ENCODE results near the gene LYRM4.
A peak's percentile ranks its signal among the peaks of the same experiment; 100 is the strongest.

LYRM4 gene

GRCh38 chr6:5271926-5272325, 11.2 kb upstream of the LYRM4 start:
- no peak overlapping the region for H3K23ac ChIP-seq (ENCODE audit: low read length in 2 of 2)
- H3K14ac ChIP-seq (ENCODE audit: low read length in 2 of 2): no peak overlapping the region
- H3K4me1 ChIP-seq (ENCODE audit: control insufficient read depth, insufficient read depth, low read depth, low read length): no peaks in the 10 kb centered on the region
- no peaks in the 10 kb centered on the region for H3K27me3 ChIP-seq (ENCODE audit: control insufficient read depth in 1 of 2, insufficient read depth in 1 of 2, low read length in 2 of 2)
- H3K9ac ChIP-seq (ENCODE audit: low read length): no peak overlapping the region
- no peak overlapping the region for H3K18ac ChIP-seq (ENCODE audit: low read depth in 1 of 2, low read length in 2 of 2)
- WGBS: 94% methylated on average over 4 of the region's 6 CpGs
- H2BK12ac ChIP-seq (ENCODE audit: low read length in 2 of 2): no peak overlapping the region
- no peak overlapping the region for H2BK15ac ChIP-seq (ENCODE audit: low read depth, poor library complexity, severe bottlenecking)
- no peak overlapping the region for H2AK5ac ChIP-seq (ENCODE audit: low read length, severe bottlenecking)
- DNase-seq: no peak
- H3K4ac ChIP-seq (ENCODE audit: low read depth in 1 of 2, low read length in 2 of 2): no peak overlapping the region
- H3K9me3 ChIP-seq (ENCODE audit: control insufficient read depth, low read length): no peaks in the 10 kb centered on the region
- no peak overlapping the region for H3K4me3 ChIP-seq (ENCODE audit: insufficient read depth in 1 of 2, low read depth in 1 of 2, low read length in 2 of 2)
- H2AFZ ChIP-seq (ENCODE audit: low read depth, low read length): no peak overlapping the region
- no peak overlapping the region for H2BK5ac ChIP-seq (ENCODE audit: low read depth, low read length, poor library complexity, severe bottlenecking)
- no peak overlapping the region for H4K91ac ChIP-seq (ENCODE audit: low read length)
- peaks cover 0 to 3% of the 10 kb centered on the region in 2 experiments for H3K36me3 ChIP-seq (ENCODE audit: control insufficient read depth in 1 of 2, insufficient read depth in 2 of 2, low read depth in 1 of 2, low read length in 2 of 2)
- H4K8ac ChIP-seq (ENCODE audit: low read length): no peak overlapping the region
- H3K27ac ChIP-seq (ENCODE audit: low read length, poor library complexity, severe bottlenecking): no peak overlapping the region
- H2BK120ac ChIP-seq (ENCODE audit: low read depth, low read length): no peak overlapping the region
- no peak overlapping the region for H3K4me2 ChIP-seq (ENCODE audit: low read length, poor library complexity, severe bottlenecking)
- H3K79me1 ChIP-seq (replicated peaks; ENCODE audit: low read length, poor library complexity, severe bottlenecking): peaks cover 22% of the 10 kb centered on the region

GRCh38 chr6:5270093-5270680, 9.4 kb upstream of the LYRM4 start:
- Histone ChIP-seq H2AK5ac (ENCODE audit: low read length, severe bottlenecking) (no peak overlapping the region), H3K4me3 (ENCODE audit: insufficient read depth in 1 of 2, low read depth in 1 of 2, low read length in 2 of 2) (no peak overlapping the region), H3K4me2 (ENCODE audit: low read length, poor library complexity, severe bottlenecking) (no peak overlapping the region), H3K9ac (ENCODE audit: low read length) (no peak overlapping the region), H4K91ac (ENCODE audit: low read length) (no peak overlapping the region), H2BK5ac (ENCODE audit: low read depth, low read length, poor library complexity, severe bottlenecking) (no peak overlapping the region), H3K4ac (ENCODE audit: low read depth in 1 of 2, low read length in 2 of 2) (no peak overlapping the region), H2BK12ac (ENCODE audit: low read length in 2 of 2) (no peak overlapping the region), H2BK15ac (ENCODE audit: low read depth, poor library complexity, severe bottlenecking) (no peak overlapping the region), H2AFZ (ENCODE audit: low read depth, low read length) (no peak overlapping the region), H3K23ac (ENCODE audit: low read length in 2 of 2) (no peak overlapping the region), H3K27me3 (ENCODE audit: control insufficient read depth in 1 of 2, insufficient read depth in 1 of 2, low read length in 2 of 2) (no peaks in the 10 kb centered on the region), H3K36me3 (ENCODE audit: control insufficient read depth in 1 of 2, insufficient read depth in 2 of 2, low read depth in 1 of 2, low read length in 2 of 2) (peaks cover 0 to 3% of the 10 kb centered on the region in 2 experiments), H4K8ac (ENCODE audit: low read length) (no peak overlapping the region), H3K9me3 (ENCODE audit: control insufficient read depth, low read length) (no peaks in the 10 kb centered on the region), H3K79me1 (replicated peaks; ENCODE audit: low read length, poor library complexity, severe bottlenecking) (peaks cover 24% of the 10 kb centered on the region), H3K18ac (ENCODE audit: low read depth in 1 of 2, low read length in 2 of 2) (no peak overlapping the region), H3K27ac (ENCODE audit: low read length, poor library complexity, severe bottlenecking) (no peak overlapping the region), H3K4me1 (ENCODE audit: control insufficient read depth, insufficient read depth, low read depth, low read length) (no peaks in the 10 kb centered on the region), H2BK120ac (ENCODE audit: low read depth, low read length) (no peak overlapping the region), H3K14ac (ENCODE audit: low read length in 2 of 2) (no peak overlapping the region)
- DNase-seq: peak; percentile 19
- 45% methylated on average over 5 of the region's 5 CpGs for WGBS

GRCh38 chr6:5266423-5266822, 5.7 kb upstream of the LYRM4 start:
- Histone ChIP-seq H4K8ac (ENCODE audit: low read length) (no peak overlapping the region), H3K27me3 (ENCODE audit: control insufficient read depth in 1 of 2, insufficient read depth in 1 of 2, low read length in 2 of 2) (no peaks in the 10 kb centered on the region), H3K9ac (ENCODE audit: low read length) (no peak overlapping the region), H3K23ac (ENCODE audit: low read length in 2 of 2) (no peak overlapping the region), H3K4me2 (ENCODE audit: low read length, poor library complexity, severe bottlenecking) (no peak overlapping the region), H3K9me3 (ENCODE audit: control insufficient read depth, low read length) (no peaks in the 10 kb centered on the region), H3K27ac (ENCODE audit: low read length, poor library complexity, severe bottlenecking) (no peak overlapping the region), H3K18ac (ENCODE audit: low read depth in 1 of 2, low read length in 2 of 2) (no peak overlapping the region), H2BK5ac (ENCODE audit: low read depth, low read length, poor library complexity, severe bottlenecking) (no peak overlapping the region), H3K79me1 (replicated peaks; ENCODE audit: low read length, poor library complexity, severe bottlenecking) (peaks cover 20% of the 10 kb centered on the region), H2AFZ (ENCODE audit: low read depth, low read length) (no peak overlapping the region), H2BK120ac (ENCODE audit: low read depth, low read length) (no peak overlapping the region), H4K91ac (ENCODE audit: low read length) (no peak overlapping the region), H2AK5ac (ENCODE audit: low read length, severe bottlenecking) (no peak overlapping the region), H3K14ac (ENCODE audit: low read length in 2 of 2) (no peak overlapping the region), H3K4ac (ENCODE audit: low read depth in 1 of 2, low read length in 2 of 2) (no peak overlapping the region), H2BK15ac (ENCODE audit: low read depth, poor library complexity, severe bottlenecking) (no peak overlapping the region), H3K4me3 (ENCODE audit: insufficient read depth in 1 of 2, low read depth in 1 of 2, low read length in 2 of 2) (no peak overlapping the region), H3K4me1 (ENCODE audit: control insufficient read depth, insufficient read depth, low read depth, low read length) (peaks cover 2% of the 10 kb centered on the region), H3K36me3 (ENCODE audit: control insufficient read depth in 1 of 2, insufficient read depth in 2 of 2, low read depth in 1 of 2, low read length in 2 of 2) (peaks cover 0 to 3% of the 10 kb centered on the region in 2 experiments), H2BK12ac (ENCODE audit: low read length in 2 of 2) (no peak overlapping the region)
- no peak for DNase-seq
- WGBS: no CpG with 5 or more reads among the region's 2 CpGs

- Histone ChIP-seq H3K23ac (ENCODE audit: low read length in 2 of 2) (no peak overlapping the region), H3K79me1 (replicated peaks; ENCODE audit: low read length, poor library complexity, severe bottlenecking) (peaks cover 36% of the 10 kb centered on the region), H3K14ac (ENCODE audit: low read length in 2 of 2) (no peak overlapping the region), H4K8ac (ENCODE audit: low read length) (peak overlapping the region; percentile 76), H2BK5ac (ENCODE audit: low read depth, low read length, poor library complexity, severe bottlenecking) (peak overlapping the region; percentile 91), H2AFZ (ENCODE audit: low read depth, low read length) (peak overlapping the region; percentile 62), H3K18ac (ENCODE audit: low read depth in 1 of 2, low read length in 2 of 2) (no peak overlapping the region), H3K4me2 (ENCODE audit: low read length, poor library complexity, severe bottlenecking) (peak overlapping the region; percentile 91), H3K9me3 (ENCODE audit: control insufficient read depth, low read length) (no peaks in the 10 kb centered on the region), H2AK5ac (ENCODE audit: low read length, severe bottlenecking) (no peak overlapping the region), H3K27ac (ENCODE audit: low read length, poor library complexity, severe bottlenecking) (peak overlapping the region; percentile 97), H3K27me3 (ENCODE audit: control insufficient read depth in 1 of 2, insufficient read depth in 1 of 2, low read length in 2 of 2) (no peaks in the 10 kb centered on the region), H3K4ac (ENCODE audit: low read depth in 1 of 2, low read length in 2 of 2) (peak overlapping the region in 1 of 2 experiments; percentile 47), H3K9ac (ENCODE audit: low read length) (peak overlapping the region; percentile 99), H2BK120ac (ENCODE audit: low read depth, low read length) (no peak overlapping the region), H2BK12ac (ENCODE audit: low read length in 2 of 2) (no peak overlapping the region), H3K36me3 (ENCODE audit: control insufficient read depth in 1 of 2, insufficient read depth in 2 of 2, low read depth in 1 of 2, low read length in 2 of 2) (peaks cover 9 to 10% of the 10 kb centered on the region in 2 experiments), H3K4me1 (ENCODE audit: control insufficient read depth, insufficient read depth, low read depth, low read length) (peaks cover 7% of the 10 kb centered on the region), H4K91ac (ENCODE audit: low read length) (no peak overlapping the region), H3K4me3 (ENCODE audit: insufficient read depth in 1 of 2, low read depth in 1 of 2, low read length in 2 of 2) (peak overlapping the region; percentile 82 to 97), H2BK15ac (ENCODE audit: low read depth, poor library complexity, severe bottlenecking) (peak overlapping the region; percentile 2)
- no peak for DNase-seq
- under 1% methylated on average over 19 of the region's 19 CpGs for WGBS
These were observed 877 bp upstream of the LYRM4 start for GRCh38 chr6:5261545-5262109.

Measured in mesenchymal stem cell (in vitro differentiated cells and primary cell).